NCI-H2171 (cell line): ENCODE measurements around the gene HDDC2.
A peak's percentile ranks its signal among the peaks of the same experiment; 100 is the strongest.
"Not testable (repeated sequence)": the region's sequence is repeated elsewhere in the genome, so short reads cannot be mapped to it uniquely, and the experiment has no call there.

Experiments
- DNase-seq: peaks from one replicate; lab custom pipeline; 2025; lab: John Stamatoyannopoulos, UW

Gene HDDC2

DNA sequence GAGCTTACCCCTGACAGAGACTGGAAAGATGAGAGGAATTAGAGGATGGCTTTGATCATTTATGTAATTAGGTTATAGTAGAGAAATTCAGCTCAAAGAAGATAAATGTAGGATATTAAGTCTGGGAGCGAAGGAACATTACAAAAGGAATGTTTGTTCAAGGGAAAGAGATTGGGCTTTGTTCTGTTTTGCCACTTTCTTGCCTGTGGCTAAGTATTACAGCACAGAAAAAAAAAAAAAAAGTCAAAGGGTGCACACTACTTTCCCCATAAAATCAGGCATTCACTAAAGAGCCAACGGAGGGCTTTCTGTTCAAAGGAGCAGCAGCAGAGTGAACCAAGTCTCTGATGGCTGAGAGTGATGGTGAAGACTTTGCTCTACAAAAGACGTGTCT lies 5.0 kb upstream of the HDDC2 start:
- no peak for DNase-seq

DNA sequence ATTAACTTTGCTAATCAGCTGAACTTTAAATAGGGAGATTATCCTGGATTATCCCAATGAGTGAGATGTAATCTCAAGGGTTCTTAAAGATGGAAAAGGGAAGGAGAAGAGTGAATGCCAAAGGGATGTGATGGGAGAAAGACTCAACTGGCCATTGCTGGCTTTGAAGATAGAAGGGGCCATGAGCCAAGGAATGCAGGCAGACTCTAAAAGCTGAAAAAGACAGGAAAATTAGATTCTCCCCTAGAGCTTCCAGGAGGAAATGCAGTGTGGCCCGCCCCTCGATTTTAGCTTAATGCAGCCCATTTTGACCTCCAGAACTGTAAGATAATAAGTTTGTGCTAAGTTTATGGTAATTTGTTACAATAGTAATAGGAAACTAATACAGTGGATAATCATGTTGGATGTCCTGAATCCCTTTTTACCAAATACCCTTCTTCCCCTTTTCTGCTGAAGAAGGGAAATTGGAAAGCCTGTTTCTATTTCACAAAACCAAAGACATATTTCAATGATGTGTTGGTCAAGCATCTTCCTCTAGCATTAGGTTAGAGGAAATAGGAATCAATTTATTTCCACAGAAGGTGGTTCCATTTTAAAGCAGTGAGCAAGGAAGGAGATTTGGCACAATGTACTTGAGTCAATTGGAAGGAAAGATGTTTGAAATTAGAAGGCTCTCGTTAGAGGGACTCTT lies 3.3 kb upstream of the HDDC2 start:
- no peak for DNase-seq

DNA sequence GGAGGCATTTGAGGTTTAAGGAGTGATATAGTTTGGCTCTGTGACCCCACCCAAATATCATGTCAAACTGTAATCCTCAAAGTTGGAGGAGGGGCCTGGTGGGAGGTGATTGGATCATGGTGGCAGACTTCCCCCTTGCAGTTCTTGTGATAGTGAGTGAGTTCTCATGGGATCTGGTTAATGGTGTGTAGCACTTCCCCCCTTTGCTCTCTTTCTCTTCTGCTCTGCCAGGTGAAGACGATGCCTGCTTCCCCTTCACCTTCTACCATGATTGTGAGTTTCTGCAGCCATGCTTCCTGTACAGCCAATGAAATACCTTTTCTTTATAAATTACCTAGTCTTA lies 1.7 kb upstream of the HDDC2 start:
- DNase-seq = no peak

DNA sequence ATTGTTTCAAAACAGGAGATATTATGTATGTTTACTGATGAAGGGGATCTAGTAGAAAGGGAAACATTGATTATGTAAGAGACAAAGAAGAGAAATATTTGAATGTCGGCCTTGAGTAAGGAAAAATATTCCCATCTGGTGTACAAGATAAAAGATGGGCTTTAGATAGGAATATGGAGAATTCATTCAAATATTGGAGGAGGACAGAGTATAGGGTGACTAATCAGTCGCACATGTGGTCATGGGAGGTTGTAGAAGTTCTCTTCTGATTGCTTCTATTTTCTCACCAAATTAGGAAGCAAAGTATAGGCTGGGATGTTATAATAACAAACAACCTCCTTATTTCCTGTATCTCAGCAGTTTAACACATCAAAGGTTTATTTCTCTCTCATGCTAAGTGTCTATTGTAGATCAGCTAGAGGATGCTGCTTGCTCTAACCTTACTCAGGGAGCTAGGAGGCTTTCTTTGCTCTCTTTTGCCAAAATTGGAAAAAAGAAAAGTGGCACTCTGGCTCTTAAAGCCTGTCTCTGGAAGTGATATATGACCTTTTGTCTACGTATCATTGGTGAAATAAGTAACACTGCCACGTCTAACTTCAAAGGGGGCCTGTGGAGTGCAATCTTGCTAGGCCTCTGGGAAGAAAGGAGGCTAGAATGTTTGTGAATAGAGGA lies 1.2 kb upstream of the HDDC2 start:
- no peak for DNase-seq

DNA sequence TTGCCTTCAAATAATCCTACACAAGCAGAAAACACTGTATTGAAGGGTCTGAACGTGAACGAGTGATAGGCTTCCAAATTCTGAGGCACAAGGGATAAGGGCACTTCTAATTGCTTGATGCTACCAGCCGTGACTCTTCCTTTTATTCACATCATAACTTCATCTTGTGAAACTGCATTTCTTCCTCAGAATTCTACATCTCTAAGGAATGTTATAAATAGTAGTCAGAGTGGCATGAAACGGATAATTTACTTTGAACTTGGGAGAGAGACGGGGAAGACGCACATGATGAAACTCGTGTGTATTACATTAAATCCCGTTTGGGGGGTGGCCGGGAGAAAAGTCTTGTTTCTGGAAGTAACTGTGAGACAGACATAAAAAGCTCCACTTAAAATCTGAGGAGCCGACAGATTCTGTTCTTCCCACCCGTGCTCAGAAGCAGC lies 754 bp downstream of the HDDC2 start:
- DNase-seq = no peak

DNA sequence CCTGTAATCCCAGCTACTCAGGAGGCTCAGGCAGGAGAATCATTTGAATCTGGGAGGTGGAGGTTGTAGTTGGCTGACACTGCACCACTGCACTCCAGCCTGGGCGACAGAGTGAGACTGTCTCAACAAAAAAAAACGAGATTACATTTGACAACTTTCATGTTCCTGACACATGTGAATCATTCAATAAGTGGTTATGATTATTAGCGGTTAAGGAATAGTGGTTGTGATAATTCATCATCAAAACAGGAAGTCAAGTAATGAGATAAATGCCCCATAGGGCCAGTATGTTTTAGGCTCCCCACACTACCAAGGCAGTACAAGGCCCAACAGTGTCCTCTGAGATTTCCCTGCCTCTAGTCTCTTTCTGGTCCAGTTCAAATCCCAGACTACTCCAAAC lies 2.5 kb downstream of the HDDC2 start:
- no peak for DNase-seq

DNA sequence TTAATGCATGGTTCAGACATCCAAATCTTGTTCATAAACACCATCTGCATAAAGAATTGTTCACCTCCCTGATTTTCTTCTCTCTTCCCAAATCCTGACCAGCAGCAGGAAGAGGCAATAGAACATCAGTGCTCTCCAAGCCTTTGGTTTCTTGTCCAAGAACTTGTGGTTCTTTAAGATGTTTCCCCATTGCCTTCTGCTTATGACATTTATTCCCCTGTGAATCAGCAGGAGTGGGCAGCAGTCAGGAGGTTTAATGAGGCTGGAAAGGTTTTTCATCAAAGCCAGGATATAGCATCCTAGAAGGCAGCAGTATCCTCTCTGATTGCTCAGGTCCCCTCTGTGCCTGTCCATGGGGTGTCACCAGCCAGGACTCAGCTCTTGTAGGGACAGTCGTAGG lies 5.3 kb downstream of the HDDC2 start:
- DNase-seq = no peak

DNA sequence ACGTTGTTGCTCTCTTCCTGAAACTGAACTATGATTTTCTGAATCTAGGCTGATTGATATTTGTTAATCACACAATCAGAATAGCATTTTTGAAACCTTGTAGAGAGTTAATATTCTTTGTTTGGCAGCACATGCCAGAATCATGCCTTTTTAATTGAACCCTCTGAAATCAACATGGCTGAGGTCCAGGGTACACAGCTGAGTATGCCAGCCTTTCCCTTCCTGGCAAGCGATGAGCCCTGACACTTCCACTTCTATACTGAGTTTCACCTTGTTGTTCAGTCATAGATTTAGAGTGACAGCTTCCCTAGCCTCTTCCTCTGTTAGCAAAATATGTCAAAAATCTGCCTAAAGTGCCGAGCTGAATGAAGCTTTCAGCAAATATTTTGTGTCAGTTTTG lies 6.8 kb downstream of the HDDC2 start:
- DNase-seq = no peak

DNA sequence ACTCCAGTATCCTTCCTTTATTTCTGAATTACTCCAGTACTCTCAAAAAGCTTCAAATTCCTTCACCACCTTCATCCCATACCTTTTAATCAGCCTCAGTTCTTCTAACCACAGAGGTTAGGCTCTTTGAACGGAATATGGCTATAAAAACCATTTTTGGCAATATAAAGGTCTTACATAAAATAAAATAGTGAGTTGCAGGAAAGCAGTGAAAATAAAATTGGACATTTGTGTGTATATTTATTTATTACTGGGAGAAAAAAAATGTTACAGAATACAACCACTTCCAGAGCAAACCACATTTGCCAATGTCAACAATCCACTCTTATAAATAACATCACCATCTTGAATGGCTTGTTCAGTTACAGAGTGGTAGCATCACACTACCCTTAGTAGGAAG lies 7.7 kb downstream of the HDDC2 start:
- DNase-seq = no peak

DNA sequence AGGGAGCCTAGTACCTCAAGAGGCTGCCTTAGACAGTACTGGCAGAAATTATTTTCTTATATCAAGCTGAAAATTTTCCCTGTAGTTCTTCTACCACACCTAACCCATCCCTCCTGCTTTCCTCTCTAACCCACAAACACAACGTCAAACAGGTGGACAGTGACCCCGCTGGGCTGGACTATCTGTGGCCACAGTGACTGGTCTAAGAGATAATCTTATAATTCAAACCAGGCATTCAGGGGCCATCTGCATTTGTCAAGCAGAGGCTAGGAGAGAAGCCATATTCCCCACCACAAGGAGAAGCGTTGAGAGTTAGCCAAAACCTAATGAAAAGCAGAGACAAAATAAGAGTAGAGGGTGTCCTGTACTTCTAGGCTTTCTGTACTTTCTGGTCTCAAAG lies 8.2 kb downstream of the HDDC2 start:
- DNase-seq = no peak

DNA sequence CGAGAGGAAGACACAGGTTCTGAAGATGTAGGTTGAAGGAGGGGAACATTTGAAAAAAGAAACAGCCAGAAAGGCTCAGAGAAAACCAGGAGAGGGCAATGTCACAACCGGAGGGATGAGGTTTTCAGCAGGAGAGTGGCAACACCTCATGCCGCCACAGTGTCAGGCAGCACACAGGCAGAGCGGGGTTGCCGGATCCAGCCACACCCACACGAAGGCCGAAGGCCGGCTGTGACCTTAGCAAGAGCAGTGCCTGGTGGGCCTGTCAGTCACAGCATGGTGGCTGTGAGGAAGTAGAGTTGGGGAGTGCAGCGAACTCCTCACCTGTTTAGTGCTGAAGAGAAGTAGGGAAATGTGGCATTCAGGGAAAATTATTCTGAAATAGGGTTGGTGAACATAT lies 14.0 kb downstream of the HDDC2 start:
- DNase-seq = no peak

DNA sequence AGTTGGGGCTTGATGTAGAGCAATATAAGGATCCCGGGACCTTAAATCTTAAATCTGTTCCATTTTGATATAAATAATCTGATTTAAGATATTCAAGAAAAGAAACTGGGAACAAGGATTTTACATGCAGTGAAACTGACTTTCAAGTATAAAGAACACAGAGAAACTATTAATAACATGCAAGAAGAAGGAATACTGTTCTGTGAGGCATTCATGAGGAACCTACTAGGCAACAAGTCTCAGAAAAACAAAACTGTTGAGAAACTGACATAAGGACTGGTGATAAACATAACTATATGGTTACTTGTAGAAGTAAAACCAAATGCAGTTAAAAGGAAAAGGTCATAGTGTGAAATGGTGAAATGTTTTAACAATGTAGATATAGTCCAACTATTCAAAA lies 15.8 kb downstream of the HDDC2 start:
- DNase-seq = no peak

DNA sequence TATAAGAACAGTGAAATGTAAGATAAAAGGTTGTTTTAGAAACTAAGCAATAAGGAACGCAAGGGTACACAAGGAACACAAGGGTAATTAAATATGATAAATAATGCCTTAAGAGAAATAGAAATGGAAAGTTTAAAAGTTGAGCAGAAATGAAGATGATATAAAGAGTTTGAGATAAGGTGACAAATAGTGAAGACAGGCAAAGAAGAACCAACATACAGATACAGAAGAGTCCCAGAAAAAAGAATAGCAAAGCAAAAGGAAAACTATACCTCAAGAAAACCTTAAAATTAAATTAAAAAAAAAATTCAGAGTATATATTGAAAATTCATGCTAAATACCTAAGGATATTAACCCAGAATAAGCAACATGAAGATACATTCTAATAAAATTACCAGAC lies 16.4 kb downstream of the HDDC2 start:
- DNase-seq = no peak

DNA sequence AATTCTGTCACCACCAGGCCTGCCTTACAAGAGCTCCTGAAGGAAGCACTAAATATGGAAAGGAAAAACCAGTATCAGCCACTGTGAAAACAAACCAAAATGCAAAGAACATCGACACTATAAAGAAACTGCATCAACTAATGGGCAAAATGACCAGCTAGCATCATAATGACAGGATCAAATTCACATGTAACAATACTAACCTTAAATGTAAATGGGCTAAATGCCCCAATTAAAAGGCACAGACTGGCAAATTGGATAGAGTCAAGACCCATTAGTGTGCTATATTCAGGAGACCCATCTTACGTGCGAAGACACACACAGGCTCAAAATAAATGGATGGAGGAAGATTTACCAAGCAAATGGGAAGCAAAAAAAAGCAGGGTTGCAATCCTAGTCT lies 19.3 kb downstream of the HDDC2 start:
- DNase-seq = not testable (repeated sequence)

DNA sequence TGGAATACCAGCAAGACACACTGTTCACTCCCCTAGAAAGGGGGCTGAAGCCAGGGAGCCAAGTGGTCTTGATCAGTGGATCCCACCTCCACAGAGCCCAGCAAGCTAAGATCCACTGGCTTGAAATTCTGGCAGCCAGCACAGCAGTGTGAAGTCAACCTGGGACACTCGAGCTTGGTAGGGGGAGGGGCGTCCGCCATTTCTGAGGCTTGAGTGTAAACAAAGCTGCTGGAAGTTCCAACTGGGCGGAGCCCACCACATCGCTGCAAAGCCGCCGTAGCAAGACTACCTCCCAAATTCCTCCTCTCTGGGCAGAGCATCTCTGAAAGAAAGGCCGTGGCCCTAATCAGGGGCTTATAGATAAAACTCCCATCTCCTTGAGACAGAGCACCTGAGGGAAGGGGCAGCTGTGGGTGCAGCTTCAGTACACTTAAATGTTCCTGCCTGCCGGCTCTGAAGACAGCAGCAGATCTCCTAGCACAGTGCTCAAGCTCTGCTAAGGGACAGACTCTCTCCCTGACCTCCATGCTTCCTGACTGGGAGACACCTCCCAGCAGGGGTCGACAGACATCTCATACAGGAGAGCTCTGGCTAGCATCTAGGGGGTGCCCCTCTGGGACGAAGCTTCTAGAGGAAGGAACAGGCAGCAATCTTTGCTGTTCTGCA lies 21.3 kb downstream of the HDDC2 start:
- not testable (repeated sequence) for DNase-seq

DNA sequence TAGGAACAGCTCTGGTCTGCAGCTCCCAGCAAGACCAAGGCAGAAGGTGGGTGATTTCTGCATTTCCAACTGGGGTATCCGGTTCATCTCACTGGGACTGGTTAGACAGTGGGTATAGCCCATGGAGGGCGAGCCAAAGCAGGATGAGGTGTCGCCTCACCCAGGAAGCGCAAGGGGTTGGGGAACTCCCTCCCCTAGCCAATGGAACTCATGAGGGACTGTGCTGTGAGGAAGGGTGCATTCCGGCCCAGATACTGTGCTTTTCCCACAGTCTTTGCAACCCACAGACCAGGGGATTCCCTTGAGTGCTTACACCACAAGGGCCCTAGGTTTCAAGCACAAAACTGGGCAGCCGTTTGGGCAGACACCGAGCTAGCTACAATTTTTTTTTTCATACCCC lies 21.8 kb downstream of the HDDC2 start:
- no peak for DNase-seq

DNA sequence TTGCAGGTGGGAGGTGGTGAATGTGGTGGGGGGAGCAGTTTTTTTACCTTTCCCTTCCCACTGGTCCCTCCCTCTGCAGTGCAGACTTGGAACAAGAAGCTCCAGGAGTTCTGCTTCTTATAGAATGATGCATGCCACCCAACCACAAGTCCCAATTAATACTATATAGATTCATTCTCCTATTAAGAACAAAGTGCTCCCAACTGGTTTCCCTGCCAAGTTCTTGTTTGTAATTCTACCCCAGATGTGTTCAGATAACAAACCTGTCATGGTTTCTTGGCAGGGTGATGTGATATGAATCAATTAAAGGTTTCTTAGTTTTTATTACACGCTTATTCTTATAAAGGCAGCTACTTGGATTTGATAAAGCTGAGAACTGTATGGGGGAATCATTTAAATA lies 23.9 kb downstream of the HDDC2 start:
- peak; percentile 6 for DNase-seq

DNA sequence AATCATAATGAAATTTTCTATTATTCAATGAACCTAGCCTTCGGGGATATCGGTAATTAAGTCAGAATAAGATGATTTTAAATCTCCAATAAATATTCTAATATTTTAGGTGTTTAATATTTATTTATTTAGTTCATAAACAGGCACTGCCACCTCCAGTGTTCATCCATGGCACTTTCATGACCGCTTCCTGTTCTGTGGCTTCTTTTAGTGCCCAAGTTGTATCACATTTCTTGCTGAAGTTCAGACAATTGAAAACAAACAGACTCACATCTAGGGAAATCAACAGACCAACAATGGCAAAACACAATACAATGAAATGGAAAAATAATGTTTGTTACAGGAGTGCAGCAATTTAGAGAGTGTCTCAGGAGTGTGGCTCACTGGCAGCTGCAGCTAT lies 26.0 kb downstream of the HDDC2 start:
- no peak for DNase-seq

DNA sequence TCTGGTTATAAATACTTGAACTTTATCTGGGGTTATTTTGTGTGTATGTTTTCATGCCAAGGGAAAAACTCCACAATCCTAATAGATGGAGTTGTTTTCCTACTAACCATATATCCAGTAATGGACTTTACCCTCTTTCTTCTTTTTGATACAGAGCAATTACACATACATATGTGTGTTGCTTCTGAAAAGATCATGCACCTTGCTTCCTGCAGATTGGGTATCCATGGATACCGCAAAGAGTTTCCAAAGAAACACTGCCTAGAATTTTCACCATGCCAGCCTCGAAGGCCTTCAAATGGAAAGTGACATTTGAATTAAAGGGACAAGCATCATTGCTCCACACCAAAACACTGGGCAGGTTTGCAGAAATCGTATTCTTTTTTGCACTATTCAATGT lies 26.8 kb downstream of the HDDC2 start:
- DNase-seq = no peak

DNA sequence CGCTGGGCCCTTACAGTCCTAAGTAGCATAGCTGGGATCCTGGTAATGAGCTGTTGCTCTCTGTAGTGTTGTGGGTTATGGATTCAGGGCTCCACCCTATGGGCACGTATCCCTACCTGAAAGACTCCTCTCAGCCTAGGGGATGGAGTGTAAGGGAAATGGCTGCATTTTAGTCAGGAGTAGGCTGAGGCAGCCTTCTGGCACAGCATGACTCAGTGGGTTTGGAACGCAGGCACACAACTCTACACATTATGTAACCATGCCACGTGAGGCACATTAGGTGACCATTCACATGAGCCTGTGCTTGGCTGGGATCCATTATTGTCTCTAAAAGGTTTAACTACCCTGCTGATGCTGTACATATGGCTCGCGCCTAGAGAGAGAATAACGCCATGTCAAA lies 27.8 kb downstream of the HDDC2 start:
- DNase-seq = peak; percentile 67

DNA sequence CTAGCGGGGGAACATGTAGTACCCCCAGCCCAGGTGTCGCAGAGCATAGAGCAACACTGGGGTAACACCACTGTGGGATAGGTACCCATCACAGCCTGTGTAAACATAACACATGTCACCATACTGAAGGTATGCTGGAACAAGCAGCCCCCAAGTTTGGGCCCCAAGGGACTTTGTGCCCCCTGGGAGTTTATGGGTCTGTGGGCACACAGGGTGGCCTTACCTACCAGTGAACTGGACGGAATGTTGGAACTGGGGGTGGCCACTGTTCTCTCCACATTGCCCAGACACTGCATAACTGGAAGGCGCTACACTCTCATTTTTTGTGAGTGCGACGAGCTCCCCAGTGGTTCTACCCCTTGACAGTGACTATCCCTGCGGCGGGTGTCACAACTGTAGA lies 28.5 kb downstream of the HDDC2 start:
- no peak for DNase-seq

DNA sequence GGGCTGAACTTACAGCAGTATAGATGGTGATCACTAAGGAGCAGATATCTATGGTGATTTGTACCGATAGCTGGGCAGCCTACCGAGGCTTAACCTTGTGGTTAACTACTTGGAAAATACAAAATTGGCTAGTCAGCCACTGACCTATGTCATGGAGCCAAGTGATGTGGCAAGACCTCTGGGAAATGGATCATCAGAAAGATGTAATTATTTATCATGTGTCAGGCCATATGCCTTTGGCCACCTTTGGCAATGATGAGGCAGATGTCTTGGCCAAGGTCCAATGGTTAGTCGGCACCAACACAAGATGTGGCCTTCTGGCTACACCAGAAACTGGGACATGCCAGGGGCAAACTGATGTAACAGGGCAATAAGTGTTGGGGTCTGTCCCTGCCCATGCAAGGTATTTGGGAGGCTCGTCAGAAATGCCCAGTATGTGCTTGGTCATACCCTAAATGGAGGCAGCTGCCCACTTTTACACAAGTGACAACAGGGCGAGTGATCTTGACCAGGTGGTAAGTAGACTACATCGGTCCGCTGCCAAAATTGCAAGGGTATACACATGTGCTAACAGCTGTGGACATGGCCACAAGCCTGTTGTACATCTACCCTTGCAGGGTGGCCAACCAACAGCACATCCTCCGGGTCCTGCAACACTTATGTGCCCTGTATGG lies 30.1 kb downstream of the HDDC2 start:
- no peak for DNase-seq

DNA sequence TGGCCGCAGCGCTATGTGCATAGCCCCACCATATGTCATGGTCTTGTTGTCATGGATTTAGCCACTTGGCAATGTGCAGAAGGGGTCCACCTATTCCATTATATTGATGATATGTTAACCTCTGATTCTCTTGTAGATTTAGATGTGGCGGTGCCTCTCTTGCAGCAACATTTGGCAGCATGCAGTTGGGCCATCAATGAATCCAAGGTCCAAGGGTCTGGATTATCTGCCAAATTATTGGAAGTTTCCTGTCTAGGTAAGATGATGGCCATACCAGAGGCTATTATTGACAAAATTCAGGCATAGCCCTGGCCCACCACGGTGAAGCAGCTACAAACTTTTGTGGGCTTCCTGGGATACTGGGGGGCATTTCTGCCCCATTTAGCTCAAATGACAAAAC lies 31.4 kb downstream of the HDDC2 start:
- no peak for DNase-seq
